HL-60 (cell line): Measurements from ENCODE around the gene AFF3.

Experiments
- DNase-seq, 2 experiments: peaks; one replicate each; pipeline ENCODE4 v3.0.0-alpha.2; 2010 to 2020; ENCODE audit warnings: low read depth in 1 of 2, low spot score in 1 of 2
- H3K27ac ChIP-seq: fragments of 250-450 bp; sonication (Bioruptor Pico); replicated peaks from 2 replicates; pipeline ENCODE4 v1.5.1; 2020; ENCODE audit warnings: mild to moderate bottlenecking, moderate library complexity
- H3K27me3 ChIP-seq: fragments of 250-450 bp; sonication (Bioruptor Pico); 2 replicates; pipeline ENCODE4 v1.5.1; 2021; ENCODE audit warnings: mild to moderate bottlenecking, moderate library complexity; ENCODE audit not compliant: insufficient read depth, poor library complexity, severe bottlenecking
- H3K4me3 ChIP-seq: replicated peaks from 2 replicates; pipeline ENCODE4 v1.5.1; 2011; ENCODE audit warnings: mild to moderate bottlenecking, control low read depth, low read length; ENCODE audit not compliant: insufficient read depth
- GABPA ChIP-seq: IDR thresholded peaks from 2 replicates; pipeline ENCODE4 v1.6.1; 2012; ENCODE audit warnings: low read depth
- POLR2AphosphoS5 ChIP-seq: IDR thresholded peaks from 2 replicates; pipeline ENCODE4 v1.6.1; 2012; ENCODE audit warnings: low read depth
- SPI1 ChIP-seq: IDR thresholded peaks from 2 replicates; pipeline ENCODE4 v1.6.1; 2012; ENCODE audit warnings: low read depth, mild to moderate bottlenecking, borderline replicate concordance
- TF ChIP-seq, protein P1 (sequence below): IDR thresholded peaks from 2 replicates; pipeline ENCODE4 v1.6.1; 2012; ENCODE audit warnings: low read depth; ENCODE audit not compliant: insufficient replicate concordance
- TF ChIP-seq, protein P2 (sequence below): IDR thresholded peaks from one replicate; pipeline ENCODE4 v1.5.1; 2011; ENCODE audit warnings: low read length, control low read depth, inconsistent platforms; ENCODE audit not compliant: insufficient read depth

Gene AFF3

DNA sequence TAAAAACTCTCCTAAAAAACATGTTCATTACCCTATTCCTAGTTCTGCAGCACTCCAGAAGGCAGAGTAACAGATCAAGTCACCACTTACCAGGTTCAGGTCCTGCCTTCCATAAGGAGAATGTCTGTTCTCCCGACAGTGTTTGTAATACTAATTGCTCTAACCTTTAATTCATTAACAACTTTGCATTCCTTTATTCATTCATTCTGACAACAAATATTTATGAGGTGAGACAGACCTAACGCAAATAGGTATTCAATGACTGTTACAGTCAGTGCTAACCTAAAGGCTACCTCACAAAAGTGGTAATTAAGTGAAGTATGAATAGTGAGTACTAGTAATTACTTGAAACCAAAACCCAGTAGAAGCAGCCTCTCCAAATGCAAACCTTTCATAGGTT is 224.0 kb downstream of the AFF3 start:
- Histone ChIP-seq H3K27ac (no peak overlapping the region), H3K4me3 (no peak overlapping the region), H3K27me3 (no peaks in the 10 kb centered on the region)
- TF ChIP-seq SPI1 (no peak), POLR2AphosphoS5 (no peak), GABPA (no peak)
- TF ChIP-seq, protein P1, sequence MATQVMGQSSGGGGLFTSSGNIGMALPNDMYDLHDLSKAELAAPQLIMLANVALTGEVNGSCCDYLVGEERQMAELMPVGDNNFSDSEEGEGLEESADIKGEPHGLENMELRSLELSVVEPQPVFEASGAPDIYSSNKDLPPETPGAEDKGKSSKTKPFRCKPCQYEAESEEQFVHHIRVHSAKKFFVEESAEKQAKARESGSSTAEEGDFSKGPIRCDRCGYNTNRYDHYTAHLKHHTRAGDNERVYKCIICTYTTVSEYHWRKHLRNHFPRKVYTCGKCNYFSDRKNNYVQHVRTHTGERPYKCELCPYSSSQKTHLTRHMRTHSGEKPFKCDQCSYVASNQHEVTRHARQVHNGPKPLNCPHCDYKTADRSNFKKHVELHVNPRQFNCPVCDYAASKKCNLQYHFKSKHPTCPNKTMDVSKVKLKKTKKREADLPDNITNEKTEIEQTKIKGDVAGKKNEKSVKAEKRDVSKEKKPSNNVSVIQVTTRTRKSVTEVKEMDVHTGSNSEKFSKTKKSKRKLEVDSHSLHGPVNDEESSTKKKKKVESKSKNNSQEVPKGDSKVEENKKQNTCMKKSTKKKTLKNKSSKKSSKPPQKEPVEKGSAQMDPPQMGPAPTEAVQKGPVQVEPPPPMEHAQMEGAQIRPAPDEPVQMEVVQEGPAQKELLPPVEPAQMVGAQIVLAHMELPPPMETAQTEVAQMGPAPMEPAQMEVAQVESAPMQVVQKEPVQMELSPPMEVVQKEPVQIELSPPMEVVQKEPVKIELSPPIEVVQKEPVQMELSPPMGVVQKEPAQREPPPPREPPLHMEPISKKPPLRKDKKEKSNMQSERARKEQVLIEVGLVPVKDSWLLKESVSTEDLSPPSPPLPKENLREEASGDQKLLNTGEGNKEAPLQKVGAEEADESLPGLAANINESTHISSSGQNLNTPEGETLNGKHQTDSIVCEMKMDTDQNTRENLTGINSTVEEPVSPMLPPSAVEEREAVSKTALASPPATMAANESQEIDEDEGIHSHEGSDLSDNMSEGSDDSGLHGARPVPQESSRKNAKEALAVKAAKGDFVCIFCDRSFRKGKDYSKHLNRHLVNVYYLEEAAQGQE, result no peak
- TF ChIP-seq, protein P2, sequence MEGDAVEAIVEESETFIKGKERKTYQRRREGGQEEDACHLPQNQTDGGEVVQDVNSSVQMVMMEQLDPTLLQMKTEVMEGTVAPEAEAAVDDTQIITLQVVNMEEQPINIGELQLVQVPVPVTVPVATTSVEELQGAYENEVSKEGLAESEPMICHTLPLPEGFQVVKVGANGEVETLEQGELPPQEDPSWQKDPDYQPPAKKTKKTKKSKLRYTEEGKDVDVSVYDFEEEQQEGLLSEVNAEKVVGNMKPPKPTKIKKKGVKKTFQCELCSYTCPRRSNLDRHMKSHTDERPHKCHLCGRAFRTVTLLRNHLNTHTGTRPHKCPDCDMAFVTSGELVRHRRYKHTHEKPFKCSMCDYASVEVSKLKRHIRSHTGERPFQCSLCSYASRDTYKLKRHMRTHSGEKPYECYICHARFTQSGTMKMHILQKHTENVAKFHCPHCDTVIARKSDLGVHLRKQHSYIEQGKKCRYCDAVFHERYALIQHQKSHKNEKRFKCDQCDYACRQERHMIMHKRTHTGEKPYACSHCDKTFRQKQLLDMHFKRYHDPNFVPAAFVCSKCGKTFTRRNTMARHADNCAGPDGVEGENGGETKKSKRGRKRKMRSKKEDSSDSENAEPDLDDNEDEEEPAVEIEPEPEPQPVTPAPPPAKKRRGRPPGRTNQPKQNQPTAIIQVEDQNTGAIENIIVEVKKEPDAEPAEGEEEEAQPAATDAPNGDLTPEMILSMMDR, result no peak
- DNase-seq, result no peak

DNA sequence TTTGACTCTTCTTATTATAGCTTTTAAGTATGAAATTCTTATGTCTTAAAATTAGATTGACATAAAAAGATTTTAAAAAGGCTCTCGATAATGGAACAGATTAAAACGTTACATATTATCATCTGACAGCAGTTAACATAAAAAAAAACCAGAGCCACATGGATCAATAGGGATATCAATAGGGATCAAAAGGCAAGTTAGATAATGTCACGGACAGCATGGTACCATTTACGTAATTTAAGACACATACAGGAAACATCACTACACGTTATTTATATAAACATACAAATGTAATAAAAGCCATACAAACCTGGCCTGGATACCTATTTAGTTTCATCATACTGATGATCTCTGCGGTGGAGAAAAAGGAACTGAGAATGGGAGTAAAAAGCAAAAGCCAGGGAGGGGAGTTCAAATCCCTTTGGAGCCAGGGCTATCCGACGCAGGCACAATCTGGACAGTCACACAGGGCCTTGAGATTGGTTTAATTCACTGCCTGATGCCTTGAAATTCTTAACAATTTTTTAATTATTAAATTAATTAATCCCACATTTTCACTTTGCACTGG is 227.2 kb downstream of the AFF3 start:
- DNase-seq, result no peak
- TF ChIP-seq, protein P1, result no peak
- TF ChIP-seq POLR2AphosphoS5 (no peak), SPI1 (no peak), GABPA (no peak)
- TF ChIP-seq, protein P2, result no peak

DNA sequence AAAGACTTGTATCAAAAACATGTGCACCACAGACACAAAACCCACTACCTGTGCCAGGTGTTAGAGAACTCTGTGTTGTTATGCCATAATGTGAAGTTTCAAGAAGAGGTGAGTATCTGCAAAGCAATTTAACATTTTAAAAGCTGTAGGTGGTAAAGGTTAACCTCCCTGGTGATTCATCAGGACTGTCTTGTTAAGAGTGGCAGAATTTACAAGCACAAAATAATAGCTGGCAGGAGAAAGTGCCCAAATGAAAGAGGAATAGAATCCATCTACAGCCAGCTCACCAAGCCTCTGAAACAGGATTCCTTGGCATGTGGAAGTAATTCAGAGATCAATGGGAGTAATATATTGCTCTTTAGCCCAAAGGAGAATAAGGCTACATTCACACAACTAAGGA is 230.7 kb downstream of the AFF3 start:
- TF ChIP-seq GABPA (no peak), POLR2AphosphoS5 (no peak), SPI1 (no peak)
- TF ChIP-seq, protein P2, result no peak
- TF ChIP-seq, protein P1, result no peak
- no peak for DNase-seq
- Histone ChIP-seq H3K27me3 (no peaks in the 10 kb centered on the region), H3K27ac (no peak overlapping the region), H3K4me3 (no peak overlapping the region)

More for the DNA sequence above, 227.2 kb downstream of the AFF3 start:
- Histone ChIP-seq H3K27me3 (no peaks in the 10 kb centered on the region), H3K4me3 (no peak overlapping the region), H3K27ac (no peak overlapping the region)
